ENCODE data around the gene DUS2.
"Not testable (repeated sequence)": the region's sequence is repeated elsewhere in the genome, so short reads cannot be mapped to it uniquely, and the experiment has no call there.

Gene DUS2

DNA sequence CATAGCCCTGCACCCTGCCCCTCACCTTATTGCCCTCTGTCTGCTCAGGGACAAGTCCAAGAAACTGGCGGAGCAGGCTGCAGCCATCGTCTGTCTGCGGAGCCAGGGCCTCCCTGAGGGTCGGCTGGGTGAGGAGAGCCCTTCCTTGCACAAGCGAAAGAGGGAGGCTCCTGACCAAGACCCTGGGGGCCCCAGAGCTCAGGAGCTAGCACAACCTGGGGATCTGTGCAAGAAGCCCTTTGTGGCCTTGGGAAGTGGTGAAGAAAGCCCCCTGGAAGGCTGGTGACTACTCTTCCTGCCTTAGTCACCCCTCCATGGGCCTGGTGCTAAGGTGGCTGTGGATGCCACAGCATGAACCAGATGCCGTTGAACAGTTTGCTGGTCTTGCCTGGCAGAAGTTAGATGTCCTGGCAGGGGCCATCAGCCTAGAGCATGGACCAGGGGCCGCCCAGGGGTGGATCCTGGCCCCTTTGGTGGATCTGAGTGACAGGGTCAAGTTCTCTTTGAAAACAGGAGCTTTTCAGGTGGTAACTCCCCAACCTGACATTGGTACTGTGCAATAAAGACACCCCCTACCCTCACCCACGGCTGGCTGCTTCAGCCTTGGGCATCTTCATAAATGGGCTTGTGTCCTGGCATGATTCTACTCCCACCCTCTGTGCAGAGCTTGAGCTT lies 55.8 kb downstream of the DUS2 start:
- no peak for DNase-seq

DNA sequence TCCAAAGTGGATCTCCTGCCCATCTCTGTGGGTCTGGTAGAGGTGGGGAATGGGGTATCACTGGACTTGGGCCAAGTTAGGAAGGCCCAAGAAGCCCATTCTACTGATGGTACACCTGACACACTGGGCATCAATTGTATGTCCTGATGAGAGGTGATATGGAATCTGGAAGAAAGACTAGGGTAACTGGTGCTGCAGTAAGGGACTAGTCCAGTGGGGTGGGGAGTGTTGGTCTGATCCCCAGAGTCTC lies 56.2 kb downstream of the DUS2 start:
- no peak for DNase-seq

DNA sequence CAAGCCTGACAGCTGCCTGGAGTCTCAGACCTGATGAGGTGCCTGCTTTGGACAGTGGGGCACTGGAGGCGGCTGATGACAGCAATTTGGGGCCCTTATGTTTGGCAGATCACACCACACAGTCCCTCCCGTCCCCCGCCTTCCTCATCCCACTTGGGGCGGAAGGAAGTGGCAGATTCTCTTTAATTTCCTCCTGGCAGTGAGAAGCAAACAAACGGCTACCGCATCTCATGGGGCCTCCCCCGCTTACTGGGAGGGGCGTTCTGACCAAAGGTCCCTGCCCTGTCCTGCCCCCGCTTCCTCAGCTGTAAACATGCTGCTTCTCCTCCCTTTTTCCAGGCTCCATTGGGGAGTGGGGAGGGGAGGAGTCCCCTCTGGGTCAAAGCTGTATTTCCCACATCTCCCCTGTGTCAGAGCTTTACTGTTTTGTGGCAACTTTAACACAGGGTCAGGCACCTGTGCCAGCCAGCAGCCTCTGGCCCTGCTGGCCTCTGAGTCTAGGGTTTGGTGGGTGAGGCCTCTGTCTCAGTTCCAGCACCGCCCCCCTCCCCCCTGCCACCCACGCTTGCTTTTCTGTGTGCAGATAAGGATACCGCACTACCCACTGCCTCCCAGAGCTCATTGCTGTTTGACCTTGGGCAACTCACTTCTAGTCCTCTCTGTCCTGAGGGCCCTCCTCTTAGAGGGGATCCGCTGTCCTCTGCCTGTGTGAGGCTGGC lies 56.7 kb downstream of the DUS2 start:
- DNase-seq: no peak

DNA sequence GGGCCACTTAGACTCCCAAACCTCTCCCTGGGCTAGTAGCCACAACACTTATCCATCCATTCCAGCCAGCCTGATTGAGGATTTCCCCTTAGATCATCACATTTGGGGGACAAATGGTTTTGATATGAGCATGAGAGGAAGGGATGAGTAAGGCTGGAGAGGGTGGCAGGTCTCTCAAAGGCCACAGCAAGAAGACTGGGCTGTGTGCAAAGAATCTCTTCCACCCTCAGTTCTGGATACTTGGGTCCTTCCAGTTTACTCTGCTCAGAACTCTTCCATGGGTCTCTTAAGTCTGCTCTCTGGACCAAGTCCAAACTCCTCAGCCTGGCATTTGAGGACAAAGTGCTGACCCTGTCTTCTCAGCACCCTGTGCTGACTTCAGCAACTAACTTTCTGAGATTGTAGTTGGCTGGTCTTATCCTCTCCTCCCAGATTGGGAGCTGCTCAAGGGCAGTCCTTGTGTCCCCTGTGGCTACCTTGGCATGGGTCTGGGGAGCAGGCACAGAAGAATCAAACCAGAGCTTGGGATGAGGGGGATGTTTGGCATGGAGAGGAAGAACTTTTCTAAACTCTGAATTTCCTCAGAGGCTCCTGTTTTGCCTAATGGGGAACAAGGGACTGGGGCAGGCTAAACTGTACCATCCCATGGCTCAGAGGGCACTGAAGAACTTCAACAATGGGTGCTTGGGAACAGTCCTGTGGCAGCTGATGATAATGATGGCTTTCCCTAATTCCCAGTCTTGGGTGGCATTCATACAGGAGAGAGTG lies 59.0 kb downstream of the DUS2 start:
- DNase-seq: no peak

DNA sequence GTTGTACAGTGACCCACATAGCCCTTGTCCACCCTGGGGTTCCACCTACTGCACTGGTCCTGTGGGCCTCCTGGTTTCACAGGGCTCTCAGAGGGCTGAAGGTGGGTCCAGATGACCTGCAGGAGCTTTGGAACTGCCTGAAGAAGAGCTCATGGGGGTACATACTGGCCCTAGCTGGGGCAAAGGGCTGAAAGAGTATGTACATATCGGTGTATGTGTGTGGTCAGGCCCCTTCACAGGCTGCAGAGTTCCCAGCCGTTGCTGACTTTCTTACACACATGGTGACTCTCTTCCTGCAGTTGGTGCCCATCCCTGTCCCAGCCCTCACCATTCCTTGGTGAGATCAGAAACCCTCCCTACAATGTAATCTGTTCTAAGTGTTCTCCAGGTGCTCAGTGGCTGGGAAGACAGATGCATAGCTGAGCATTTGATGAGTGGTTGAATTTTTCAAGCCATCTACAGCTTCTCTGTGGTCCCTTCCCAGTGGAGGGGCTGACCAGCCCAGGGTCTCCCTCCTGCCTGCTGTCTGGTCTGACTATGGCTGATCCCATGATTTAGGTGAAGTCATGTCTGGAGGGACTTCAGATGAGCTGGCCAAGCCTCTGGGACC lies 59.6 kb downstream of the DUS2 start:
- DNase-seq: no peak

DNA sequence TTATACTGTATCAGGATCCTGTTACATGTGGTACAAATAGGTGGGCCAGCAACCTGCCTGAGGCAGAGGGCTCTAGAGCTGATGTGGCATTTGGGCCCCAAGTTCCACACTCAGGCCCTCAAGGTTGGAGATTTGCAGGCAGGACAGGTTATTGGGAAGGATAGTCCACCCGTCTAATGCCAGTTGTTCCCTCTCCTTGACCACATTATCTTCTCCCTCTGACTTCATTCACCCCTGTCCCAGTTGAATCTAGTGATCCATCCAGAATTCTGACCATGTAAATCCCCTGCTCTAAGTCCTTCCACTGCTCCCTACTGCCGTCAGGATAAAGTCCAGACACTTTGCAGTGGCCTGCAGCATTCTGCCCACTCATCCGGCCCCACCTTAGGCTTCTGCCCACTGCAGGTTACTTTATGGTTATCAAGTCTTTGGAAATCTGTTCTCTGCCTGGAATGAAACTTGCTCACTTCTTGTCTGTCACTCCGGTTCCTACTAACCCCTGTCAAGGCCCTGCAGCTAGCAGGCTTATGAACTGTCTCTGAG lies 60.2 kb downstream of the DUS2 start:
- no peak for DNase-seq

DNA sequence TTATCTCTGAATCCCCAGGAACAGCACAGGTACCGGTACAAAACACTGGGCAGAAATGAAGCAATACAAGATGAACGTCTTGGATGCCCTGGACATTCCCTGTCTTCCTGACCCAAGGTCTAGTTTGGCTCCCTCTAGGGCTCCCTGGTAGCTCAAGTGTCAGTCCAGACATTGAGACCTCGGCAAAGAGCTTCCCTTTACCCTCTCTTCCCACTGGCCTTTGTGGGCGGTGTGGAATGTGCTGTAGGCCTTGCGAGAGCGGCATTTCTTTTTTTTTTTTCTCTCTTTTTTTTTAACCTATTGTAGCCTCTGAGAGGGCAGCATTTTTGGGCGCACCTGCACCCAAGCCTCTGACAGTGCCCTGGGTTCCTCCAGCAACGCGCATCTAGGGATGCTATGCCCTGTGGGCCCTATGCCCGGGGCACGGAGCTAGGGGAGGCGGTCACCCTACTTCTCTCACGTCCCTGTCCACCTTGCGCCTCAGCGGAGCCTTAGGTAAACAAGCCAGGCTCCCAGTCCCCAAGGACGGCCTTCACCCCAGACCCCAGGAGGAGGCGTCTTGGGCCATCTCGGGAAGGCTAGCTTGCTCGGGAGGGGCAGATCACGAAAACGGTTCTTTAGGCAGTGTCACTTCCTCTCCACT lies 60.9 kb downstream of the DUS2 start:
- DNase-seq: peak; percentile 26

DNA sequence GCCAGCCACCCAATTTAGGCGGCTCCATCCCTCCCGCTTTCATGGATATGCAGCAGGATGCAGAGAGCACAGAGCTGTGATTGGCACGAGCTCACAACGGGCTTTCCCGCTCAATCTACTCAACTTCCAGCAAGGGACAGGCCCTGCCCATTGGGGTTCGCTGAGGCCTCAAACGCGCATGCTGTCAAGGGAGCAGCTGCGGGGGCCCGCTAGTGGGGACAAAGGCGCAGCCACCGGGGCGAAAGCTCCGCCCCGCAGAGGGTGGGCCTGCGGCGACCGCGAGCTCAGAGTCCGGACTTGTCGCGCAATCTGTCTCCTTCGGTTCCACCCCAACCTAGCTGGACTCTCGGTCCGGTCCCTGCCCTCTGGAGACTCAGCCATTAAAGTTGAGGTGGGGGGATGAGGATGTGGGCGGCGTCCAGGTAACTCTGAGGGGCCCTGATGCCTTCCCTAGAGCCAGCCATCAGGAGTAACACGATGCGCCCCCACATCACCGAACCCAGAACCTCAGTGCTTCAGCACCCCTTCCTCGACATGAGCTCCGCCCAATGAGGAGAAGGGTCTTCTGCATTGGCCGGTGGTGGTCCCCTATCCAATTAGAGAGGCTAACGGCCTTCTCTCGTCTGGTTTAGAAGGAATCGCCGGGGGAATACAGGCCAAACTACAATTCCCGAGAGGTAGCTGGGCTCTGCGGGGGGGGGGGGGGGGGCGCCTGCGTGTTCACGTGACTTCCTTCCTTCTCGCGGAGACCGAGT lies 61.6 kb downstream of the DUS2 start:
- DNase-seq: peak; percentile 90

DNA sequence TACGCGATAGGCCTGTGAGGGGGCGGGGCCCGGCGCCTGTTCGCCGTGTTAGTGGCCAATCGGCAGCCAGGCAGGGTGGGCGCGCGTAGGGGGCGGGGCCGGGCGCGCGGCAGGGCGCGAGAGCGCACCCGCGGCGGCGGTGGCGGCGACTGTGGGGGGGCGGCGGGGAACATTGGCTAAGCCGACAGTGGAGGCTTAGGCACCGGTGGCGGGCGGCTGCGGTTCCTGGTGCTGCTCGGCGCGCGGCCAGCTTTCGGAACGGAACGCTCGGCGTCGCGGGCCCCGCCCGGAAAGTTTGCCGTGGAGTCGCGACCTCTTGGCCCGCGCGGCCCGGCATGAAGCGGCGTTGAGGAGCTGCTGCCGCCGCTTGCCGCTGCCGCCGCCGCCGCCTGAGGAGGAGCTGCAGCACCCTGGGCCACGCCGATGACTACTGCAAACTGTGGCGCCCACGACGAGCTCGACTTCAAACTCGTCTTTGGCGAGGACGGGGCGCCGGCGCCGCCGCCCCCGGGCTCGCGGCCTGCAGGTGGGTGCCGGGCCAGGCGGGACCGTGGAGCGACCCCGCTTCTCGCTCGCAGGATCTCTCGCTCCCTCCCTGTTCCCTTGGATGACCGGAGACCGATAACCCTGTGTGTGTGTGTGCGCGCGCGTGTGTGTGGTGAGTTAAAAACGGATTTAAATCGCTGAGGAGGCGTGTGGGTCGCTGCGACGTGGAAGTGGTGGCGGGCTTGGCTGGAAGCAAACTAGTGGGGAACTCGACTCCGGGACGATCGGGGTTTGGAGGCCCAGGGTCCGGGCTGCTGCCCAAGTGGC lies 62.4 kb downstream of the DUS2 start, which contains the start of gene NFATC3:
Gene NFATC3 (plus strand): TSS at position 112 of the 813 bp plus-strand sequence. CDS start 312 bp downstream, at position 424.
- peak; percentile 98 for DNase-seq

DNA sequence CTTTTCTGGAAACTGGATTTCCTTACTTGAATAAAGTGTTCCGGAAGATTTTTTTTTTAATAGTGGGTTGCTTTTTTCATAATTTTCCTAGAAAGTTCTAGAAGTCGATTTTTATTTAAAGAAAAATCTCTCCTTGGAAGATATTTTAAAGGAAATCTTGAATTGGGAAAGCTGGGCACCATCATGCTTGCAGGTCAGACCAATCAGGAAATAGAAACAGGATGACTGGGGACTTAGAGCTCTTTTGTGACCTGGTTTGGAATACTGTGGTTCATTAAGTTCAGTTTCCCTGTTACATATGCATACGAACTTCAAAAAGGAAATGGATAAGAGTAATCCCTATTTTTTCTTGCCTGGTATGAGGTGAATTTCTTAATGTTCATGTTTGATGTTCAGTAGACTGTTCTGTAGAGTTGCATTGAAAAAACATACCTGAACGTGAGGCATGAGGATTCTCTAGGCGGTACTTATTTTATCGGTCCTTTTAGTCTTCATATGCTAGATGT lies 63.3 kb downstream of the DUS2 start:
- peak; percentile 35 for DNase-seq

DNA sequence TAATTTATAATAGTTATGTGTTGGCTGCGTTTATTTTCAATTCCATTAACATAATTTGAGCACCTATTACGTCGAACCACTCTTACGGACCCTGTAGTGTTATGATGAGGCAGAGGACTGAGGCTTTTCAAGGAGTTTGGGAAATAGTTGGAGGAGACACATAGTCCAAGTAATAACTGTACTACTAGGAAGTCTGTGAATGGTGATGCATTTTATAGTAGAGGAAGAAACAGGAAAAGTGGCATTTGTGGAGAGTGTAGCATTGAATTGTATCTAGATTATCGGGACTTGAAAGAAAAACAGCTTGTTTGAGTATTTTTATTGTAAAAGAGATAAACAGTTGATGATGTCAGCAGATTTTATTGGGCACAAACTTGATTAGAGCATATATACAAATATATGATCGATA lies 63.8 kb downstream of the DUS2 start:
- no peak for DNase-seq

DNA sequence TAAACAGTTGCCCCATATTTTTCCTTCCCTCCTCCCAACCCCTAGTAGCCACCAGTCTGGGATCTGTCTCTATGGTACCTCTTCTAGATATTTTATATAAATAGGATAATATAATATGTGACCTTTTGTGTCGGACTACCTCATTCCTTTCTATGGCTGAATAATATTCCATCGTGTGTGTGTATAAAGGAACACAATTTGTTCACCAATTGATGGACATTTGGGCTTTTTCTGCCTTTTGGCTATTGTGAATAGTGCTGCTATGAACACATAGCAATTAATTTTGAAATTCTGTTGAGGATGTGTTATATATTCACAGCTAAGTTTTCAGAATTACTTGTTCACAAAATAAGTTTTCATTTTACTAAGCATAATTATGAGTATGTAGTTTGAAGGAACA lies 64.6 kb downstream of the DUS2 start:
- DNase-seq: no peak

DNA sequence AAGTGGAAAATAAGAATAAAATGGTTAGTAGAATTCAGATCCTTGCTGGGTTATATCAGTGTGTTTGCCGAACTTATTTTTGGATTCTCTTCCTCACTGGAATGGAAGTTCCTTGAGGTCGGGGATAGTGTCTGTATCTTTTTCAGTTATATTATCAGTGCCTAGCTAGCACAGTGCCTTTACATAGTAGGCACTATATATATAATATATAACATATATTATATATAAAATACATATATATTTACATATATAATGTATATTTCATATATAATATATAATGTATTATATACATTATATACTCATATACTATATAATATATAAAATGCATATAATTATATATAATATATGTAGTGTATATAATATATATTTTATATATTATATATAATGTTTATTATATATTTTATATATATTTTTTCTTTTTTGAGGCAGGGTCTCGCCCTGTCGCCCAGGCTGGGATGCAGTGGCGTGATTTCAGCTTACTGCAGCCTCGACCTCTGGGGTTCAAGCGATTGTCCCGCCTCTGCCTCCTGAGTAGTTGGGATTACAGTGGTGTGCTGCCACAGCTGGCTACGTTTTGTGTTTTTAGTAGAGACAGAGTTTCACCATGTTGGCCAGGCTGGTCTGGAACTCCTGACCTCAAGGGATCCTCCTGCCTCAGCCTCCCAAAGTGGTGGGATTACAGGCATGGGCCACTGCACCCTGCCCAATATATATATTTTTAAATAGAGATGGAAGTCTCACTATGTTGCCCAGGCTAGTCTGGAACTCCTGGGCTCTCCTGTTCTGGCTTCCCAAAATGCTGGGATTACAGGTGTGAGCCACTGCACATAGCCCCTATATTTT lies 65.3 kb downstream of the DUS2 start:
- no peak for DNase-seq

DNA sequence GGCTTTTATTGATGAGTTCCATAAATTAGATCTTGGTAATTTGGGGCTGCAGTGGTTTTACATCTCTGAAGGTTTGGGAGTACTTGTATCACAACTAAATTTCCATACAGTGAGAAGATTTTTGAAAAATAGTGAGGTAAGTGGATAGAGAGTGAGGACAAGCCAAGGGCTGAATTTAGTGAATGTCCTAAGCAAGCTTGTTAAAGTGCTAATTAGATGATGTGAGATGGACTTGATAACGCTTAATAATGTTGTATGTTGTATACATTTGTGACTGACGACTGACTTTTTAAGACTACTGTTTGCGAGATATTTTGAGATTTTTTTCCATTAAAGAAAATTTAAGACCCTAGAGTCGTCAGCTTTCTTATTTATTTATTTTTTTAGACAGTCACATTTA lies 66.0 kb downstream of the DUS2 start:
- DNase-seq: no peak

DNA sequence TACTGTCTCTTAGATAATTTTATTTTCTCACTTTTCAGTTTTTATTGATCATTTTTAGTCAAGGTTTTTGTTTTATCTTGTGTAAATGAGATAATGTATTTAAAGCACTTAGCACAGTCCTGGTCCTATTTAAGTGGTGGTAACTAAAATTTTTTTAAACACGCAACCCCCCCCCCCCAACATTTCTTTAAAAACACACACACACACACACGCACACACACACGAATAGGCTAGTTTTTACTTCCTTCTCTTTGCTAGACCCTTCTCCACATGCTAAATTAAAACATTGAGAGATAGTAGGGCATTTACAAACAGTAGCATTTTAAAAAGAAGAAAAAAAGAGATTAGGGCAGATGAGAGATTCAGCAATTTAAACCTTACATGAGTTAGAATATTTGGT lies 67.0 kb downstream of the DUS2 start:
- DNase-seq: no peak

DNA sequence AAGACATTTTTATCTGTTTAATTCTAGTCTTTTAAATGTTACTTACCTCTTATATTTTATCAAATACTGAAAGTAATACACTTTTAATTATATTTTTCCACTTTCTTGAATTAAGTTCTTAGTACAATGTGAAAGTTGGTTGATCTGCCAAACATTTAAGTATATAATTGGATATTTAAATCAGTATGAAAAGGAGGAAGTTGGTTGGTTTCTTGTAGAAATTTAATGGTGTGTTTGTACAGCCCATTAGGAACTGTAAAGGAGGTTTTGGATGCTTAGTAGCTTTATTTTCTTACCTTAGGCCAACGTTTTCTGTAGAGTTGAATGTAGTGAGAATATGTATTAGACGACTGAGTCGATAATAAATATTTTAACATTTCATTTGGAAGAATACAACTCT lies 67.4 kb downstream of the DUS2 start:
- no peak for DNase-seq

DNA sequence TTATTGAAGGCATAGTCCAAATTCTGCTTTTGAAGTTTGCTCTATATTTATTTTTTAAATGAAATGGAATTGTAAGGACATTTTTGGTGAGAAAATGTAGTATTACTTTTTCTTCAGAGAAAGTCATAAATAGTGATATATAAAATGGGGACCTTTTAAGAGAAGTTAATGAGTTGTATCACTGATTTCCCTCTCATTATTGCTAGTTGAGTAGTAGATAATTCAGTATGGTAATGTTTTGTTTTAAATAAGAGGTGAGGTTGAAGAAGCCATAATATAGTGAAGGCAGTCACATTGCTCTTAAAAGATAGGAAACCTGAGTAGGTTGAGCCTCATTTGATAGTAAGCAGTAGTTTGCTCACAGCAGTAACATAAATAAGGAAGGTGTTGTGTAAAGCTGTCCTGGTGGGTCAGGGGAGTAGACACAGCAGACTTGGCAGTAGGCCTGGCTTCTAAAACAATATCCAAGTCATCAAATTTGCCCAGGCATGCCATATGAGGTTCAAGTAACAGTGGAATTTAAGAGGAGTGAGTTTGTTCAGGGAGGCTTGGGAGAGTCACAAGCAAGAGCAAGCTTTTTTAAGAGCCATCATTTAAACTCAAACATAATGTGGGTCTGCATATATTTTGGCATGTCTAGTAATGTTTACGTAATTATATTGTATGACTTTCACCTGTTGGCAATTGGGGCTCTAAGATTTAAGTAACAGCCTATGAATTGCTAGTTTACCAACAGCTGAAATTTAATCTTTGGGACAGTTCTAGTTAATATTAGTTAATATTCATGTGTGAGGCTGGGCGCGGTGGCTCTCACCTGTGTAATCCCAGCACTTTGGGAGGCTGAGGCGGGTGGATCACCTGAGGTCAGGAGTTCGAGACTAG lies 68.5 kb downstream of the DUS2 start:
- peak; percentile 36 for DNase-seq

DNA sequence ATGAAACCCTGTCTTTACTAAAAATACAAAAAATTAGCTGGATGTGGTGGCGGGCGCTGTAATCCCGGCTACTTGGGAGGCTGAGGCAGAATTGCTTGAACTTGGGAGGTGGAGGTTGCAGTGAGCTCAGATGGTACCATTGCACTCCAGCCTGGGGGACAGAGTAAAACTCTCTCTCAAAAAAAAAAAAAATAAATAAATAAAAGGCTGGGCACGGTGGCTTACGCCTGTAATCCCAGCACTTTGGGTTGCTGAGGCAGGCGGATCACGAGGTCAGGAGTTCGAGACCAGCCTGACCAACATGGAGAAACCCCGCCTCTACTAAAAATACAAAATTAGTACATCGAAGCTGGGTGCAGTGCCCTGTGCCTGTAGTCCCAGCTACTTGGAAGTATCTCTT lies 69.2 kb downstream of the DUS2 start:
- not testable (repeated sequence) for DNase-seq
